Large intestine (tissue), 3 donors: ENCODE measurements around the gene MAML3. TPM values are rescaled to one million over a fixed set of nuclear protein-coding genes. Genes with fewer than 3 reads are reported as not detected.

Source experiments
- DNase-seq, 2 donors: peaks; one replicate each; pipeline versions ENCODE4 v3.0.0 to v3.0.0-alpha.2; 2013
- H3K27ac ChIP-seq: one replicate; pipeline ENCODE4 v1.5.1; 2013; ENCODE audit warnings: low read length
- H3K27me3 ChIP-seq: 2 replicates; pipeline ENCODE4 v1.6.1; 2013; ENCODE audit warnings: low read length; ENCODE audit not compliant: control insufficient read depth, insufficient read depth
- H3K36me3 ChIP-seq: 2 replicates; pipeline ENCODE4 v1.6.1; 2013; ENCODE audit warnings: low read length; ENCODE audit not compliant: control insufficient read depth, insufficient read depth
- H3K4me1 ChIP-seq: one replicate; pipeline ENCODE4 v1.6.1; 2013; ENCODE audit warnings: low read length; ENCODE audit not compliant: control insufficient read depth, insufficient read depth
- H3K4me3 ChIP-seq: one replicate; pipeline ENCODE4 v1.5.1; 2013; ENCODE audit warnings: low read length
- H3K9me3 ChIP-seq: one replicate; pipeline ENCODE4 v1.6.1; 2013; ENCODE audit warnings: mild to moderate bottlenecking, low read depth, low read length, moderate library complexity; ENCODE audit not compliant: control insufficient read depth
- WGBS: methylation state at CpG from one replicate; pipeline ENCODE4 v1.1.5; 2013; ENCODE audit warnings: low lambda C conversion rate; ENCODE audit not compliant: insufficient coverage; 5-methylcytosine and 5-hydroxymethylcytosine counted together
- polyA plus RNA-seq: library from polyadenylated mRNA; unstranded; fragments of 120-200 nt; gene quantifications from one replicate; pipeline ENCODE4 v1.2.1, GENCODE V29; 2013

MAML3 gene
- polyA plus RNA-seq, 1 donor: 10.6 TPM

- no peak for DNase-seq
- no peaks in the 10 kb centered on the region for H3K9me3 ChIP-seq
- no peak overlapping the region for H3K4me3 ChIP-seq
- no peaks in the 10 kb centered on the region for H3K36me3 ChIP-seq
- WGBS: no CpG with 5 or more reads among the region's 5 CpGs
- H3K27ac ChIP-seq: no peak overlapping the region
- H3K4me1 ChIP-seq: peaks cover 5% of the 10 kb centered on the region
- no peaks in the 10 kb centered on the region for H3K27me3 ChIP-seq
Measured at GRCh38 chr4:140144050-140144449, 9.9 kb downstream of the MAML3 start.

GRCh38 chr4:140141210-140141835, 12.7 kb downstream of the MAML3 start:
- Histone ChIP-seq H3K27me3 (no peaks in the 10 kb centered on the region), H3K9me3 (no peaks in the 10 kb centered on the region), H3K4me3 (no peak overlapping the region), H3K36me3 (no peaks in the 10 kb centered on the region), H3K27ac (peak overlapping the region; percentile 70), H3K4me1 (peaks cover 7% of the 10 kb centered on the region)
- peak in 1 of 2 donors; percentile 67 for DNase-seq
- 45% methylated on average over 2 of the region's 4 CpGs for WGBS

- no peak for DNase-seq
- no CpG with 5 or more reads among the region's 3 CpGs for WGBS
- Histone ChIP-seq H3K4me1 (peaks cover 9% of the 10 kb centered on the region), H3K4me3 (no peak overlapping the region), H3K9me3 (no peaks in the 10 kb centered on the region), H3K36me3 (no peaks in the 10 kb centered on the region), H3K27ac (peak overlapping the region; percentile 70), H3K27me3 (no peaks in the 10 kb centered on the region)
Measured at GRCh38 chr4:140140566-140140965, 13.4 kb downstream of the MAML3 start.

- Histone ChIP-seq H3K9me3 (no peaks in the 10 kb centered on the region), H3K36me3 (no peaks in the 10 kb centered on the region), H3K27me3 (no peaks in the 10 kb centered on the region), H3K4me1 (peaks cover 20% of the 10 kb centered on the region), H3K27ac (no peak overlapping the region), H3K4me3 (no peak overlapping the region)
- DNase-seq: no peak
- 67% methylated on average over 1 of the region's 6 CpGs for WGBS
Measured at GRCh38 chr4:140138428-140138827, 15.6 kb downstream of the MAML3 start.

DNA sequence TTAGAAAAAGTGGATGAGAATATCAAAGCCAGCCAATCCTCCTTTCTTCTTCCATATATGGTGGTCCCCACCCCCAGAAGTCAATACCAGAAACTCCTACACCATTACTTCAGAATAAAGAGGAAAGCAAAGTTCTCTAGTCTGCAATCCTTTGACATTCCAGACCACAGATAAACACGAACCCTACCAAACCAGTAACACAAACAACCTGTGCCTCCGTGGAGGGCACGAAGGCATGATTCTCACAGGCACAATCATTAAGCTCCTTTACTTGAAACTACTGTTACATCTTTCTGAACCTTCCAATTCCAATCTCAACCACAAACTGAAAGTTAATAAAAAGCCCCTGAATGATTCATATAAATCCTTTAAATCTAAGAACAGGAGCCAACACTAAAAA, 16.3 kb downstream of the MAML3 start:
- peak overlapping the region; percentile 54 for H3K27ac ChIP-seq
- H3K36me3 ChIP-seq: no peaks in the 10 kb centered on the region
- H3K27me3 ChIP-seq: no peaks in the 10 kb centered on the region
- H3K4me3 ChIP-seq: no peak overlapping the region
- WGBS: no CpG with 5 or more reads among the region's 3 CpGs
- DNase-seq: peak; percentile 42 to 74
- peaks cover 20% of the 10 kb centered on the region for H3K4me1 ChIP-seq
- H3K9me3 ChIP-seq: no peaks in the 10 kb centered on the region

DNA sequence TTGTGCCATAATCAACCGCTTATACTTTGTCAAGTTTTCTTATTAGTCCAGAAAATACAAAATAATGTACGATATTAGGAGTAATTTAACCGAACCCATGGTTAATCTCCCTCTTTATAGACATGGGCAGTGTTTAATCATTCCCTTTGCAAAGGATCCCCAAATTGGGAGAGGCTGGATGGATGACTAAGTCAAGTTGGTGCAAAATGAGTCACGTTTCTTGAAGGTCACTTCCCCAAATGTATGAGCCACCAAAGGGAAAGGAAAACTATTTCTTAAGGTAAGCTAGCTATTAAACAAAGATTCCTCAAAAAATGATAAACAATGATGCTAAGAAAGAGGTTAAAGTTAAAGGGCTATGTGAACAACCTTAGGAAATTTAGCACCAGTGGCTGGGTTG, 17.5 kb downstream of the MAML3 start:
- no peak for DNase-seq
- Histone ChIP-seq H3K9me3 (no peaks in the 10 kb centered on the region), H3K27me3 (no peaks in the 10 kb centered on the region), H3K27ac (no peak overlapping the region), H3K4me3 (no peak overlapping the region), H3K4me1 (peaks cover 19% of the 10 kb centered on the region), H3K36me3 (no peaks in the 10 kb centered on the region)
- no CpG with 5 or more reads among the region's 4 CpGs for WGBS

- no peak overlapping the region for H3K27ac ChIP-seq
- H3K36me3 ChIP-seq: no peaks in the 10 kb centered on the region
- WGBS: no CpG with 5 or more reads among the region's 8 CpGs
- H3K9me3 ChIP-seq: no peaks in the 10 kb centered on the region
- no peaks in the 10 kb centered on the region for H3K27me3 ChIP-seq
- DNase-seq: peak; percentile 14 to 38
- peaks cover 16% of the 10 kb centered on the region for H3K4me1 ChIP-seq
- H3K4me3 ChIP-seq: no peak overlapping the region
Measured at GRCh38 chr4:140135529-140136088, 18.4 kb downstream of the MAML3 start.

DNA sequence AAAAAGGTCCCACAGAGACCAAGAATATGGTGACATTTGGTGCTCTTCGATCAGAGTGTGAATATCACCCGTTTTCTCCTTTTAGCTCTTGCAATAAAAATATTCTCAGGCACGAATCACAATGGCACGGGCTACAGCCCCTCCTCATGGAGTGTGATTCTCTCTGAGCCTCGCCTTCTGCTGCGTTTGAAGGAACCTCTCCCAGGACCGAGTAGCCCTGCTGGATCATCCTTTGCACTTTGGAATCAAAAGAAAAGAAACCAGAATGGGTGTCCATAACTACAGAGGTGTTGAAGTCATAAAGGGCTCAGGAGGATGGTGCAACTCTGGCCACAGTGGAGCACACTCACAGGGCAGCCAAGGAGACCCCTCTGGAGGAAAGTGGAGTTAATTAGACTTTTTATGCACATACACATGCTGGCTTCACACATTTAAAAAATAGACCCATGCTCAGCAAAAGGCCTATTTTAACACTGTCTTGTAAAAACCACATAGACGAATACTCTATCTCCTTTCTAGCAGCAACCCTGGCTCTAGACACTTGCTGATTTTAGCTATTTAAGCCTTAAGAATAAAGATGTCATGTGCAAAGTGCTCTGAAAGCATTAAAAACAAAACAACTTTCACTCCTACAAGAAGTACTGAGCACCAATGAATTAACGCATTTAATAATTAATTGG, 19.1 kb downstream of the MAML3 start:
- DNase-seq: peak; percentile 68 to 79
- peaks cover 16% of the 10 kb centered on the region for H3K4me1 ChIP-seq
- no peak overlapping the region for H3K4me3 ChIP-seq
- H3K9me3 ChIP-seq: no peaks in the 10 kb centered on the region
- H3K27me3 ChIP-seq: no peaks in the 10 kb centered on the region
- H3K27ac ChIP-seq: peak overlapping the region; percentile 6
- no CpG with 5 or more reads among the region's 9 CpGs for WGBS
- no peaks in the 10 kb centered on the region for H3K36me3 ChIP-seq

- H3K27ac ChIP-seq: no peak overlapping the region
- no peak for DNase-seq
- H3K4me1 ChIP-seq: peaks cover 16% of the 10 kb centered on the region
- H3K9me3 ChIP-seq: no peaks in the 10 kb centered on the region
- H3K4me3 ChIP-seq: no peak overlapping the region
- no peaks in the 10 kb centered on the region for H3K27me3 ChIP-seq
- no peaks in the 10 kb centered on the region for H3K36me3 ChIP-seq
- 100% methylated on average over 1 of the region's 3 CpGs for WGBS
Measured at GRCh38 chr4:140133576-140133975, 20.4 kb downstream of the MAML3 start.

- Histone ChIP-seq H3K4me1 (peaks cover 13% of the 10 kb centered on the region), H3K36me3 (no peaks in the 10 kb centered on the region), H3K9me3 (no peaks in the 10 kb centered on the region), H3K4me3 (no peak overlapping the region), H3K27me3 (no peaks in the 10 kb centered on the region), H3K27ac (no peak overlapping the region)
- DNase-seq: no peak
- WGBS: no CpG with 5 or more reads among the region's 5 CpGs
Measured at GRCh38 chr4:140131675-140132229, 22.2 kb downstream of the MAML3 start.
